ENCODE results near the gene DQX1.

The DQX1 gene

GRCh38 chr2:74554820-74555531, 28.9 kb upstream of the DQX1 start:
- no peak for DNase-seq (ENCODE audit: low read depth)

- DNase-seq (ENCODE audit: low read depth) = peak; percentile 77
Observed at GRCh38 chr2:74553892-74554819, 28.1 kb upstream of the DQX1 start, which contains the start of the genes DOK1 and LOXL3. Gene DOK1, plus strand, starts transcription at chr2:74554720. Its CDS starts 35 bp downstream, at chr2:74554755. Gene LOXL3, minus strand, starts transcription at chr2:74553942. Its CDS starts 1,308 bp downstream, at chr2:74552634.

GRCh38 chr2:74552914-74553811, 27.1 kb upstream of the DQX1 start:
- no peak for DNase-seq (ENCODE audit: low read depth)

GRCh38 chr2:74551942-74552913, 26.2 kb upstream of the DQX1 start:
- no peak for DNase-seq (ENCODE audit: low read depth)

- no peak for DNase-seq (ENCODE audit: low read depth)
Observed at GRCh38 chr2:74551530-74551929, 25.5 kb upstream of the DQX1 start.

GRCh38 chr2:74550231-74550630, 24.2 kb upstream of the DQX1 start:
- DNase-seq (ENCODE audit: low read depth) = no peak

GRCh38 chr2:74548900-74549826, 23.1 kb upstream of the DQX1 start:
- no peak for DNase-seq (ENCODE audit: low read depth)

GRCh38 chr2:74548285-74548899, 22.4 kb upstream of the DQX1 start:
- DNase-seq (ENCODE audit: low read depth) = no peak

- no peak for DNase-seq (ENCODE audit: low read depth)
Observed at GRCh38 chr2:74546004-74546403, 20.0 kb upstream of the DQX1 start.

GRCh38 chr2:74544634-74545033, 18.6 kb upstream of the DQX1 start:
- no peak for DNase-seq (ENCODE audit: low read depth)

- no peak for DNase-seq (ENCODE audit: low read depth)
Observed at GRCh38 chr2:74542978-74543377, 16.9 kb upstream of the DQX1 start.

- no peak for DNase-seq (ENCODE audit: low read depth)
Observed at GRCh38 chr2:74540291-74540690, 14.3 kb upstream of the DQX1 start.

- DNase-seq (ENCODE audit: low read depth) = no peak
Observed at GRCh38 chr2:74538881-74539339, 12.9 kb upstream of the DQX1 start.

GRCh38 chr2:74537140-74537539, 11.1 kb upstream of the DQX1 start:
- no peak for DNase-seq (ENCODE audit: low read depth)

- no peak for DNase-seq (ENCODE audit: low read depth)
Observed at GRCh38 chr2:74536166-74536950, 10.3 kb upstream of the DQX1 start.

- DNase-seq (ENCODE audit: low read depth) = no peak
Observed at GRCh38 chr2:74535440-74535965, 9.5 kb upstream of the DQX1 start.

GRCh38 chr2:74534411-74534810, 8.4 kb upstream of the DQX1 start:
- DNase-seq (ENCODE audit: low read depth) = no peak

GRCh38 chr2:74533464-74533863, 7.4 kb upstream of the DQX1 start:
- DNase-seq (ENCODE audit: low read depth) = no peak

Data from fibroblast of the conjunctiva (primary cell).